Astrocyte of the cerebellum (primary cell): Measurements from ENCODE around the gene LRRC36.

Source experiments
- DNase-seq: peaks from one replicate; pipeline ENCODE4 v3.0.0-alpha.2; 2011; ENCODE audit warnings: low read depth
- H3K4me3 ChIP-seq: 2 replicates; pipeline ENCODE4 v1.5.1; 2011; ENCODE audit warnings: mild to moderate bottlenecking, low read depth, low read length, moderate library complexity
- CTCF ChIP-seq: IDR thresholded peaks from 2 replicates; pipeline ENCODE4 v1.5.1; 2012; ENCODE audit warnings: low read length, low read depth, moderate library complexity, mild to moderate bottlenecking; ENCODE audit errors: missing control alignments
- in situ Hi-C: cut with HindIII; loops from 2 replicates; pipeline ENCODE4 v1.10.0; 2017; ENCODE audit warnings: low sequenced_read_pairs

LRRC36 gene

GRCh38 chr16:67304020-67304419, 22.6 kb upstream of the LRRC36 start:
- DNase-seq, result no peak
- H3K4me3 ChIP-seq, result no peak overlapping the region
- in situ Hi-C loops, result no loop called here
- no peak for TF ChIP-seq CTCF

GRCh38 chr16:67305216-67306071, 21.2 kb upstream of the LRRC36 start:
- in situ Hi-C loops, result no loop called here
- H3K4me3 ChIP-seq, result no peak overlapping the region
- no peak for TF ChIP-seq CTCF
- DNase-seq, result no peak

GRCh38 chr16:67310561-67310960, 16.1 kb upstream of the LRRC36 start:
- no peak for TF ChIP-seq CTCF
- no peak for DNase-seq
- in situ Hi-C loops, result no loop called here
- no peak overlapping the region for H3K4me3 ChIP-seq

GRCh38 chr16:67311607-67312488, 14.8 kb upstream of the LRRC36 start:
- peak; percentile 98 for DNase-seq
- in situ Hi-C loops, result no loop called here
- no peak for TF ChIP-seq CTCF
- H3K4me3 ChIP-seq, result no peak overlapping the region

GRCh38 chr16:67312719-67313118, 13.9 kb upstream of the LRRC36 start:
- no peak for TF ChIP-seq CTCF
- no peak for DNase-seq
- in situ Hi-C loops, result no loop called here
- H3K4me3 ChIP-seq, result no peak overlapping the region

- H3K4me3 ChIP-seq, result no peak overlapping the region
- TF ChIP-seq CTCF, result no peak
- in situ Hi-C loops, result no loop called here
- DNase-seq, result no peak
These were observed 8.8 kb upstream of the LRRC36 start for GRCh38 chr16:67317853-67318252.
